HG03460 (cell line): ENCODE data around the gene RHOBTB1.
"Not testable (repeated sequence)": the region's sequence is repeated elsewhere in the genome, so short reads cannot be mapped to it uniquely, and the experiment has no call there.

Source experiments
- ATAC-seq: cut with Tn5 transposase; IDR thresholded peaks from one replicate; pipeline ENCODE4 v1.9.1; 2021; ENCODE audit not compliant: unreplicated experiment

Gene RHOBTB1

DNA sequence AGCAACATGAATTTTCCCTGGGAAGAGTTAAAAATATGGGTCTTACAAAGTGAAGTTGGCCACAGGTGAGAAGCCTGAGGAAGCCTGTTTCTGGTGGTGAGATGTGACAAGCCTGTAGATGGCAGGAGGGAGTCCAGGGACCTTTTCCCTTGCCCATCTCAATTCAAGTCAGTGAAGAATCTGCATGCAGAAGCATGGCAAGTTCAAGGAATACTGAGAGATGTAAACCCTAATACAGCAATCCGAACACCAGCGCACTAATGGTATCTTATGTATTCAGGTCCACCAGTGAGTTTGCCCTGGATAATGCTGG lies 73.6 kb downstream of the RHOBTB1 start:
- no peak for ATAC-seq

DNA sequence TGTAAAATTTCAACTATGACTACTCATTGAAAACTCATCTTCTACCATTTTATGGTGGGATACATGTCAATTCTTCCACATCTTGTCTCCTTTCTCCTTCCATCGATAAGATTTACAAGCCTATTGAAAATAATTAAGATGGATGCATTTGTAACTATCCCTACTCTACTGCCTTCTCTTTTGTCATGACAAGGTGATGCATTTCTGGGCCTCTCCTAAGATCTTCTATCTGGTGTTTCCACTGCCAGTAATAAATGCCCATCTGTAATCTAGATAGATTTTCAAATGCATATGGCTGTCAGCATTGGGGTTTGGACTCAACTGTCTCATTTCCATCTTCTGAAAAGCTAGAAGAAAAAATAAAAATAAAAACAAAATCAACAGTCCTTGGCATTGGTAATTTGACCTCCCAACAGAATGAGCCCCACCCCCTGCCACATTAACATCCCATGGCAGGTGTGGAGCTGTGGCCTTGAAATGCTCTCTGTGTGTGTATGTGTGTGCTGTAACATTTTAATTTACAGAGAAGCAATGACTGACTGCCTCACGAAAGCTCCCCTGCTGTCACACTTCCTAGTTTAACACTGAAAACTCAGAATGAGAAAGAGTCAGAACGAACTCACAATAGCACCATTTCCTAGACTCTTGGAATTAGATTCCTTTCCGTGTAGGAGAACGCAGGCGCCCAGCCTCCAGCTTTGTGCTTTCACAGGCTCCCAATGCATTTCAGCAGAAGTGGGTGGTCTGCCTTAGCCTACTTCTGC lies 74.2 kb downstream of the RHOBTB1 start:
- no peak for ATAC-seq

DNA sequence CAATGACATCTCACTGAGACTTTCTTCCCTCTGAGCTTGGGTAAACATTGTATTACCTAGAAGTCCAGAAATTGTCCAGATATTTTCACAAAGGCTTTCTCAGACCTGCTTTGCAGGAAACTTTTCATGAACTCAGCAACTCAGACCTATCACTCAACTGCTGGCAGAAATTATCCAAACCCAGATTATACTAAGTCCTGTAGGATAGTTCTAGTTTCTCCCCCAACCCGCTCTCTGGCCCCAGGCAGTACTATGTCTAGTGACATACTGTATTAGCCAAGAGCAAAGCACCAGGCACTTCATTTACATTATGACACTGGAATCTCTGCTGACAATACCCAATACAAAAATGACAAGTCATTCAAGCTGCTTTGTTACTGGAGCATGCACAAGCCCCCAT lies 75.0 kb downstream of the RHOBTB1 start:
- no peak for ATAC-seq

DNA sequence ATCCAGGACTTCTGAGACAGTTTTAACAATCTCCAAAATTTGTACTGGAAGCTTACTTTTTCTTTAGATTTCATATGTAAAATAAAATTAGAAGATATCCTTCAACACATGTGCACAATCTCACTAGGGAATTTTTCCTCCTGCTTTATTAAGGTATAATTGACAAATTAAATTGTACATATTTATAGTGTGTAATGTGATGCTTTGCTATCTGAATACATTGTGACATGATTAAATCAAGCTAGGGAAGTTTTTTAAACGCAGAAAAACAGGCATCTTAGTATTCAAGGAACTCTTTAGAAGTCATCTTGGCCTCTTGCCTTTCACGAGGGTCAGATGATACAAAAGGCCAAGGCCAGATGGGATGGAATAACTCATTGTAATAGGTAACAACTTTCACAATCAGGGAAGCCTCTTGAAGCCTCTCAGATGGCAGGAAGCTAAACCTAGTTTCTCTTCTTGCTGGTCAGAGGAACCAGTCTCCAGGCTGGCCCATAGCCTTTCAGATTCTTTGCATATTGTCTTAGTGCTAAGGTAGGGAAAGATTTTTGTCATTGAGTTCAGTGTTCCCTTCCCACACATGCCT lies 78.7 kb downstream of the RHOBTB1 start:
- no peak for ATAC-seq

DNA sequence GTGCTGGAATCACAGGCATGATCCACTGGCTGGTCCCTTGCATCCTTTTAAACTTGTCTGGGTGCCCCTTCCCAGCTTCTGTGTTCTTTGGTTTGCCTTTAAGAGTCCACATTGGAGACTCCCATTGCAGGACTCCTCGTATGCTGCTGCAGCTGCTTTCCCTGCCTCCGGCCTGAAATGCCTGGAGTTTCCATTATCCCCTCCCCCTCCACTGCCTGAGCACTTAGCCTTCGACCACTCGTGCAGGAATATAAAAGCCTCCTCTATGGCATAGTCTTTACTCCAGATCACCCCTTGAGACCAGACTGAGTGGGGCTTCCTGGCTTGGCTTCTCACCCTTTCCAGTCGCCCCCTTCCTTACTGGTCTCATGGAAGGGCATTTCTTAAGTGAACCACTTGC lies 80.2 kb downstream of the RHOBTB1 start:
- no peak for ATAC-seq

DNA sequence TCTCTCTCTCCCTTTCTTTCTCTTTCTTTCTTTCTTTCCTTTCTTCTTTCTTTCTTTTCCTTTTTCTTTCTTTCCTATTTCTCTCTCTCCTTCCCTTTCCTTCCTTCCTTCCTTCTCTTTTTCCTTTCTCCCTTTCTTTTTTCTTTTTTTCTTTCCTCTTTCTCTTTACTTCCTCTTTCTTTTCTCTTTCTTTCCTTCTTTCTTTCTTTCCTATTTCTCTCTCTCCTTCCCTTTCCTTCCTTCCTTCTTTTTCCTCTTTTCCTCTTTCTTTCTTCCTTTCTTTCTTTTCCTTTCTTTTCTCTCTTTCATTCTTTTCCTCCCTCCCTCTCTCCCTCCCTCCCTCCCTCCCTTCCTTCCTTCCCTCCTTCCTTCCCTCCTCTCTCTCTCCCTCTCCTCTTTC lies 81.5 kb downstream of the RHOBTB1 start:
- no peak for ATAC-seq

DNA sequence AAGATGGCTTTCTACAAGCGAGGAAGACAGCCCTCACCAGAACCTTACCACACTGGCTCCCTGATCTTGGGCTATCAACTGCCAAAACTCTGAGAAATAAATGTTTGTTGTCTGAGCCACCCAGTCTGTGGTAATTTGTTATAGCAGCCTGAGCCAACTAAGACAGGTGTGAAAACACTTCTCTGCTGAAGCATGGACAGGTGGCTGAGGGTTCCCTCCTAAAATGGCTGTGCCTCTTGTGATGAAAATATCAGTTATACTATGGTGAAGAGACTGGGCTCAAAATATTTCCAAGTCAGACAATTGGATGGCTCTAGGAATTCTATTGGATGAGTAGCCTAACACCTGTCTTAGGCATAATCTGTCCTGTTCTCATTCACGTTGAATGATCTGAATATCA lies 87.6 kb downstream of the RHOBTB1 start:
- ATAC-seq: no peak

DNA sequence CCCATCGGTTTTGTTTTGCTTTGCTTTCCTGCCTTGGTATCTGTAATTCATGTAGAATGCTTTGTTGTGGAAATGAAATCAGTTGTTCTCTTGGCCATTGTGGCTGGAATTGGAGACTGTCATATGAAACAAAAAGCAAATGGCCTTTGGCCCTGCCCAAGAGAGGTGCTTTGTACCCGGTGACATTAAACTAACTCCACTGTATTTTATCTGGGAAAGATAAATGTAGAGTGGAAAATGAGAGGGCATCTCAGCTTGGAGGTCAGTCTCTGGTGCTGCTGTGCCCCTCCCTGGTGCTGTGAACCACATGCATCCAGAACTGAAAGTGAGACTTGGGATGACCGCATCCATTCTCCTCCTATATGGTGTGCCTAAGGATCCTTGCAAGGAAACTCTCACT lies 90.3 kb downstream of the RHOBTB1 start:
- no peak for ATAC-seq

DNA sequence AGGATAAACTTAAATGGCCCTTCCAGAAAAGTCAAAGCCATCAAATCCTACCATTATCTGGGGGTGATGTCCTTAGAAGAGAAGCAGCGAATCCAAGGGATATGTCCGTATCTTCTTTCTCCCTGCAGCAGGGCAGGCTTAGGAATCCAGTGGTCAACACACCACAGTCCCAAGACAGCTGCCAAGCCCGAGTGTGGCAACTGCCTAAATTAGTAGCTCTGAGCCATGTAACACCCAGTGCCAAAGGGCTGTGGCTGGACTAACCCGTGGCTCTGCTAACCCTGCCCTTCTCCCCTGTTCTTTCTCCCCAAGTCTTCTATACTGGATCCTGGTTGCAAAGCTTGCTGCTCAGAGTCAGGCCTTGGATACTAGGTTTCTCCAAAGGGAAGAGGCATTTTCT lies 90.9 kb downstream of the RHOBTB1 start:
- ATAC-seq: no peak

DNA sequence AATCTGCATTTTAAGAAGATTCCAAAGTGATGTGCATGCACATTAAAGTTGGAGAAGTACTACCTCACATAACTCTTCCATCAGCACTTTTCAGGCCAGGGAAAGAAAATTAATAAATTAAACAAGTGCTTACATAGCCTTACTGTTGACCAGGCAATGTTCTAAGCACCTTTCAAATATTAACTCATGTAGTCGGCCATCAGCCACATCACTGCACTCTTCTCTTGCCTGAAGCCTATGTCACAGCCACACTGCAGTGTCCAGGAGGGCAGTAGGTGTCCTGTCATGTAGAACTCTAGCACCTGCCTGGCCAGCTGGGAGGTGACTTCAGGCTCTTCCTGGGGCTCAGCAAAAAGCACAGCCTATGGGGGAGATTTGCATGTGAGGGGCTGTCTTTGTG lies 94.2 kb downstream of the RHOBTB1 start:
- no peak for ATAC-seq

DNA sequence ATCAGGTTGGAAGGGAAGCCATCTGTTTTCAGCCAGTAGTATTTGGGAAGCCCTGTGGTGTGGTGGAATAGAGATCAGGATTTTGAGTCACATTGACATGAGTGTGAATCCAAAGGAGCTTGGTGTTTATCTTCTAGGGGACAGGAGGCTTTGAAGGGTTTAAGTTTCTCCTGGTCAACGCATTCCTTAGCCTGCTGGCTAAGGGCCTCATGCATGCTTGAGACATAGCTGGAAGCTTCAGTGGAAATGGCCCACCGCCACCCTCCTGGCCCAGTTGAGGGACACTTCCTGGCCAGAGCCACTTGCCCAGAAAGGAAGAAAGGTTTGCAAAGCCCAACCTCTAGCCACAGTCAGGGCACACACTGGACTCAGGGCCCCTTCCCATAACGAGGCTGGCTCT lies 94.8 kb downstream of the RHOBTB1 start:
- ATAC-seq: no peak

DNA sequence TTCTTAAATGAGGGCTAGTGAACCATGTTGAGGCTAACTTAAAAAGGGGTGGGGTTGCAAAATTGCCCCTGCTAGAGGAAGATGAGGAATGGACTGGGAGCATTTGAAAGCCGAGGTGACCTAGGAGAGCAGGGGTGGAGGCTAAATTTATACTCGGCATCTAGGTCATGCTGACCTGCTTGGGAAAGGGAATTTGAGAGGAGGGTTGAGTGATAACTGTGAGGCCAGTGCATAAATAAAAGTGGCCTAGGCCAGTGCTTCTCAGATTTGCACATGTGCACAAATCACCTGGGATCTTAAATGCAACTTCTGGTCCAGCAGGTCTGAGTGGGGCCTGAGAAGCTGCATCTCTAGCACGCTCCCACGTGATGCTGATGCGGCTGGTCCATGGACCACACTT lies 95.3 kb downstream of the RHOBTB1 start:
- no peak for ATAC-seq

DNA sequence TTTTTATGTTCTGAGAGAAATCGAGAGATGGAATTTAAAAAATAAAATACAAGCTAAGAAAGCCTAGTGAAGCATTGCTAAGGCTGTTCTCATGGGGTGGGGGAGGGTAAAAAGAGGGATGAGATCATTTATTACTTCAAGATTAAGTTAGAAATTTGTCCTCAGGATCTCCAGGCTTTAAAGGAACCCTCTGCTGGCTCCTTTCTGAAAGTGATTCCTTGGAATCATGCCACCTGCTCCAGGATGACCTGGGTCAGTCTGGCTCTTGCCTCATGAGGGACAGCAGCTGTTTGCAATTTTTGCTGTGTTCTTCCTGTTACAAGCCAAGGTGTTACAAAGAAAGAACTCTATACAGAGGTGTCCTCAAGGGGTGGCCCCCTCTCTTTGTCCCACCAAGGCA lies 95.9 kb downstream of the RHOBTB1 start:
- ATAC-seq: no peak

DNA sequence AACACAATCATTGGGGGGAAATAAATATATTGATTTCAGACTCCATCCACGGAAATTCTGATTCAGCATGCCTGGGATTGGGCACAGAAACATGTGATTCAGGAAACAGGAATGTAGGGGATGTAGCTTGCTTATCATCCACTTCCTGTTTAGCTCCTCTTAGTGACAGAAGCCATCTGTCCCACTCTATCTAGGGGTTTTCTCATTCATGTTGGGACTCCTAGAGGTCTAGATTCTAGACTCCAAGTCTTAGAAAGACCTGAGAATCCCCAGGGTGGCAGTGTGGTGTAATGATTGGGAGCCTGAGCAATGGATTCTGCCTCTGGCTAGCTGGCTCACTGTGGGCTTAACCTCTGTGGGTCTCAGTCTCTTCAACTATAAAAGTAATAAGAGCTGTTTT lies 97.8 kb downstream of the RHOBTB1 start:
- ATAC-seq: no peak

DNA sequence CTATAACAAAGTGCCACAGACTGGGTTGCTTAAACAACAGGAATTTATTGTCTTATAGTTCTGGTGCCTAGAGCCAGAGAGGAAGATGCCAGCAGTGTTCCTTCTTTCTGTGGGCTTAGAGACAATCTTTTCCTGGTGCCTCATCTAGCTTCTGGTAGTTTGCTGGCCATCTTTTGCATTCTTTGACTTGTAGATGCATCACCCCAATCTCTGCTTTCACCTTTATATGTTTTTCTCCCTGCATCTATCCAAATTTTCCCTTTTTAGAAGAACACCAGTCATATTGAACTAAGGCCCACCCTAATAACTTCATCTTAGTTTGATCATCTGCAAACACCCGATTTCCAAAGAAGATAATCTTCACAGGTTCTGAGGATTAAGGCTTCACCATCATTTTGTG lies 98.9 kb downstream of the RHOBTB1 start:
- ATAC-seq: no peak

DNA sequence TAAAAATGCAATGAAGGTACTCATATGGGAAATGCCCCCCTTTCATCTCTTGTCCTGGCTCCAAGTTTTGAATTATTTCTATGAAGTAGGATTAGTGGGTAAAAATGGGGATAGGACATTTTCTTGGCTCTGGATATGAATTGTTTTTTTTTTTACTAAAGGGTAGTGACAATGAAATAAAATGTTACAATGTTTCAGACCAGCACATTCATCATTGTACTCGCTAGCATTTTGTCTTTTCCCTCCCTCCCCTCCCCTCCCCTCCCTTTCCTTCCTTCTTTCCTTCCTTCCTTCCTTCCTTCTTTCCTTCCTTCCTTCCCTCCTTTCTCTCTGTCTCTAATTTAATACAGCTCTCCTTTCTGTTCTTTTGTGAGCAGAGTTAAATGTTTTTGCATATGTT lies 101.3 kb downstream of the RHOBTB1 start:
- ATAC-seq: no peak

DNA sequence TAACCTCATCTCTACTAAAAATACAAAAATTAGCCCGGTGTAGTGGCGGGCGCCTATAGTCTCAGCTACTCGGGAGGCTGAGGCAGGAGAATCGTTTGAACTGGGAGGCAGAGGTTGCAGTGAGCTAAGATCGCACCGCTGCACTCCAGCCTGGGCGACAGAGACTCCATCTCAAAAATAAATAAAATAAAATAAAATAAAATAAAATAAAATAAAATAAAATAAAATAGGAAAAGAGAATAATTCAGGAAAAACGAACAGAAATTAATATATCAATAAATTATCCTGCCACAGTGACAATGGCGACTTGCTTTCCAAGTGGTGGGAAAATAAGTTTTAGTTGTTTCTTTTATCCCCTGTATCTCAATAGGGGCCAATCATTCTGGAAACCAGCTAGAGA lies 102.8 kb downstream of the RHOBTB1 start:
- ATAC-seq: not testable (repeated sequence)

DNA sequence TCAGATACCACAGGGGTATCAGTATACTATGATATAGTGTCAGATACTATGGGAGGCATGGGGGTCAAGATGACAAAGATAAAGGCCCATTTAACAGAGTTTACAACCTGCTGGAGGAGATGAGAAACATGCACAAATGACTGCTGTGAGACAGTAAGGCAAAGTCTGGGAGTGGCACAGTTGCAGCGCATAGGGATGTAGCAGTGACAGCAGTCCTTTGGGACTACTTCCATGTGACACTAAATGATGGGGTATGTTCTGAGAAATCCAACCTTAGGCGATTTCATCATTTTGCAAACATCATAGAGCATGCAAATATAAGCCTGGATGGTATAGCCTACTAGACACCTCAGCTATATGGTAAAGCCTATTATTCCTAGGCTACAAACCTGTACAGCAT lies 108.9 kb downstream of the RHOBTB1 start:
- ATAC-seq: no peak

DNA sequence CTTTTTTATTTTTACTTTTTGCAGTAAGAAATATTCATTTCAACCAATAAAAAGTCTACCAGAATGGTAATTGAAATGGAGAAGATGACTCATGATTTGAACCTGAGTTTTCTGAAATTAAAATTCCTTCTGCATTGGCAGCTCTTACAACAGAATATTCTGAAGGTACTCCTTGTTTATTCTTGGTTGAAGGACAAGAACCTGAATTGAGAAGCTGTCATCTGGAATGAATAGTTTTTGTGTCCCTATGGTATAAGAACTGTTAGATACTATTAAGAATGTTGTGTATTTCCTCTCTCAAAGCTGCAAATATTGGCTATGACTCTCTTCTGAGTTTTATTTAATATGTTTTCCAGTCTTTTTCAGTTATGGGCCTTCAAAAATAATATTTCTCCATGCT lies 109.6 kb downstream of the RHOBTB1 start:
- ATAC-seq: no peak

DNA sequence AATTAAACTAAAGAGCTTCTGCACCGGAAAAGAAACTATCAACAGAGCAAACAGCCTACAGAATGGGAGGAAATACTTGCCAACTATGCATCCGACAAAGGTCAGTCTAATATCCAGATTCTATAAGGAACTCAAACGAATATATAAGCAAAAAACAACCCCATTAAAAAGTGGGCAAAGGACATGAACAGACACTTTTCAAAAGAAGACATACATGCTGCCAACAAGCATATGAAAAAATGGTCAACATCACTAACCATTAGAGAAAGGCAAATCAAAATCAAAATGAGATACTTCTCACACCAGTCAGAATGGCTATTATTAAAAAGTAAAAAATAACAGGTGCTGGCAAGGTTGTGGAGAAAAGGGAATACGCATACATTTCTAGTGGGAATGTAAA lies 111.8 kb downstream of the RHOBTB1 start:
- ATAC-seq: not testable (repeated sequence)

DNA sequence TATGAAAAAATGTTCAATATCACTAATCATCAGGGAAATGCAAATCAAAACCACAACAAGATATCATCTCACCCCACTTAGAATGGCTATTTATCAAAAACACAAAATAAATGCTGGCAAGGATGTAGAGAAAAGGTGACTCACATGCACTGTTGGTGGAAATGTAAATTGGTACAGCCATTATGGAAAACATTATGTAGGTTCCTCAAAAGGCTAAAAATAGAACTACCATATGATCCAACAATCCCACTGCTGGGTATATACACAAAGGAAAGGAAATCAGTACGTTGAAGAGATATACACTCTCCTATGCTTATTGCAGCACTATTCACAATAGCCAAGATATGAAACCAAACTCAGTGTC lies 115.5 kb downstream of the RHOBTB1 start:
- ATAC-seq: no peak

DNA sequence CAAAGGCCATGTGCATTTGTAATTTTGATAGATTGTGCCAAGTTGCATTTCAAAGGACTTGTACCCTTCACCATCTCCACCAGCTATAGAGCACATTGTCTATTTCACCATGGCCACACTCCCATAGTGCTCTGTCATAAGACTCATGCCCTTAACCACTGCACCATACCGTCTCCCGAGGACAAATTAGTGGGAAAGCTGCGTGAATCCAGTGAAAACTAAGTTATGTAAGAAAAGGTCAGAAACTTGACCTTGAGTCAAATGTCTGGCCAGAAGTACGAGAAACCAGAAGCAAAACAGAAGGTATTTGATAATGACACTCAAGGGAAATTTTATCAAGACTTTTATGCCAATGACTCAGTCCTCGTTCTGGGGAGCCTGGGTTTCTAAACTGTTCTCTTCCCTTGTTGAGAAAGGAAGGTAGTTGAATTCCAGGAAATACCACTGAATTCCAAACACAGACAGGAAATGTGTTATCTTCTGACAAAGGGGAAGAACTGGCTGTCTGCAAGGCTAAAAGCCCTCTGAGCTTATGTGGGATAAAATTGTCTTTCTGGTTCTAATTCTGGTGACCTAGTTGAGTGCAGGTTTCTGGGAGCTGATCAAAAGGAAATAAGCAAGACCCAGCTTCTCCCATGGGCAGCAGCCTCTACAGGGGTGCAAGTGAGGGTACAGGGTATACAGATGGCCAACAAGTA lies 116.0 kb downstream of the RHOBTB1 start:
- ATAC-seq: no peak

DNA sequence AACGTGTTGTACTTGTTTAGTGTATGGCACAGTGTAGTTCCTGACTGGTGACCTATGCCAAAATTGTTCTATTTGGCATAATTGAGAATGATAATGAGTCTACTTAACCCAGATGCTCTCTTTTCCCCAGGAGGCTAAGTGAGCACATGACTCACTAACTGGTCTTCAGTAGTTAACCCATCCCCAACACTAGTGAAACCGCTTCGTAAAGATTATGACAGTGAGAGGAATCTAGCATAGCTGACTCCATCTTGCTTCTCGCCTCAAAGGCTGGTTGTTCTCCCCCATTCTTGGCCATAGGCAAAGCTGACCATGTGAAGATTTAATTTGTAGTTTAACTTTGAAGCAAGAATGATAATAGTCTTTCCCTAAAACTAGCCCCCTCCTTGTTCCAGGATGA lies 118.5 kb downstream of the RHOBTB1 start:
- no peak for ATAC-seq
